Esophagus (tissue), 2 donors: ENCODE measurements around the gene C1orf174. TPM values are rescaled to one million over a fixed set of nuclear protein-coding genes. Genes with fewer than 3 reads are reported as not detected.

ENCODE experiments used
- H3K27ac ChIP-seq, 2 donors: one replicate each; pipeline ENCODE4 v1.5.1; 2013; ENCODE audit warnings: low read depth in 2 of 2, mild to moderate bottlenecking in 2 of 2, inconsistent platforms in 1 of 2, low read length in 1 of 2, moderate library complexity in 1 of 2
- H3K27me3 ChIP-seq, 2 donors: one replicate each; pipeline ENCODE4 v1.6.1; 2013; ENCODE audit warnings: low read length in 2 of 2, control low read depth in 1 of 2, mild to moderate bottlenecking in 1 of 2; ENCODE audit not compliant: insufficient read depth in 2 of 2, control insufficient read depth in 1 of 2
- H3K36me3 ChIP-seq, 2 donors: one replicate each; pipeline ENCODE4 v1.6.1; 2013; ENCODE audit warnings: low read length in 1 of 2; ENCODE audit not compliant: control insufficient read depth in 2 of 2, insufficient read depth in 2 of 2
- H3K4me1 ChIP-seq, 2 donors: one replicate each; pipeline ENCODE4 v1.6.1; 2013; ENCODE audit warnings: low read length in 1 of 2; ENCODE audit not compliant: control insufficient read depth in 2 of 2, insufficient read depth in 2 of 2
- H3K4me3 ChIP-seq, 2 donors: one replicate each; pipeline ENCODE4 v1.5.1; 2013; ENCODE audit warnings: low read length in 2 of 2, mild to moderate bottlenecking in 2 of 2, low read depth in 1 of 2, moderate library complexity in 1 of 2
- H3K9me3 ChIP-seq, 2 donors: one replicate each; pipeline ENCODE4 v1.6.1; 2013; ENCODE audit warnings: mild to moderate bottlenecking in 2 of 2, low read depth in 1 of 2, low read length in 1 of 2, moderate library complexity in 1 of 2; ENCODE audit not compliant: control insufficient read depth in 2 of 2, insufficient read depth in 1 of 2
- WGBS, 2 donors: extraction: QIAGEN DNeasy Blood & Tissue Kit; methylation state at CpG; one replicate each; pipeline ENCODE4 v1.1.7; 2013; 5-methylcytosine and 5-hydroxymethylcytosine counted together
- polyA plus RNA-seq, 2 donors: library from polyadenylated mRNA; stranded (reverse); fragments of 200-250 nt; gene quantifications; one replicate each; pipeline ENCODE4 v1.2.3, GENCODE V29; 2013
- donor health status: healthy with polysubstance abuse.
- donor health status: Bipolar disorder and iron deficiency.

Gene C1orf174
- polyA plus RNA-seq, 2 donors: 10.7 to 11.6 TPM

DNA sequence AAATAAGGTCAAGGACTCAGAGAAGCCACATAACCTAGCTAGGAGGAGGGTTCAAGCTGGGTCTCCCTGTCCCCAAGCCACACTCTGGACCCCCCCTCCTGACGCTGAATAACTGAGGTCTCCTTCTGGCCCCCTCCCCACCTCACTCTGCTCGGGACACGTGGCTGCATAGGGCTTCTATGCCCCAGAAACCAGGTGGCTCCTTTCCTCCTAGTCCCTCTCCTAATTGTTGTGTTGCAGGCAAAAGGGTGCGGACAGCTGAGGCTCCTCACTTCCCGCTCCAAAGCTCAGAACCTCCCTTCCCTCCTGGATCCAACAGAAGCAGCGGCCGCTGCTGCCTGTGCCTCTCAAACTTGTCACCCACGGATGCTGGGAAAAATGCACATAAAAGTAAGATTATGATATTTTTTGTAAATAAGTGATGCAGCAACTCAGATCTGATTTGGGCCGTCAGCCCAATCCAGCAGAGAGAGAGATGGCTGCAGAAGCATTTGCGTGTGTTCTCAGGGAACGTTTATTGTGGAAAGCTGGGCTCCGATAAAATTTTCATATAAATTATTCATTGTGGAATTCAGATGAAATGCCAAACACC lies 40.8 kb upstream of the C1orf174 start:
- Histone ChIP-seq H3K4me3 (no peak overlapping the region), H3K9me3 (peaks cover 0 to 10% of the 10 kb centered on the region in 2 donors), H3K27me3 (no peaks in the 10 kb centered on the region), H3K4me1 (peaks cover 0 to 4% of the 10 kb centered on the region in 2 donors), H3K27ac (no peak overlapping the region), H3K36me3 (no peaks in the 10 kb centered on the region)
- whole genome bisulfite sequencing, 2 donors: 59 to 62% methylated on average over 12 of the region's 12 CpGs

DNA sequence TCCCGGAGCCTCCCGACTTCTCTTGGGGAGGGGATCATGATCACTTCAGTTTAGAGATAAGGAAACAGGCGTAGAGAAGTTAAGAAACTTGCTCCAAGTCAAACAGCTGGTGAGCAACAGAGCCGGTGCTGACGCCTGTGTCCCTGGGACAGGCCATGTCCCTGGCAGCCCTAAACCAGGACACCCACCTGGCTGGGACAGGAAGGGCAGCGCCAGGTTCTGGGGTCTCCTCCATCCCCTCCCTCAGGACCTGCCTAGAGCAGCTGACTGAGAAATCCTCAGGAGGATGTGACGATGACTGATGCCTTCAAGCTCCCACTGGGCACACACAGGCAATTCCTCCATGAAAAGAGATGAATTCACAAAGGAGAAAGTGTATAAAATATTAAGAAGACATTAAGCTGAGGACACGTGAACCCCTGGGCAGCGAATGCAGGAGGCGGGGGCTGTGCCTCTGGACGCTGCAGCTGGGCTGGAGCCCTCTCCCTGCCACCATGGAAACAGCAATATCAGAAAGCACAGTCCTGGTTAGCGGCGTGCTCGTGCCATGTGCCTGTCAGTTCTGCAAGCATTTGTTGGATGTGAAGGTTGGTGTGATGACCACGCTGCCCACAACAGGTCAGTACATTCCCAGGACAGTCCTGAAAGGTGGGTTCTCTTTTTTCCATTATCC lies 40.1 kb upstream of the C1orf174 start:
- no peaks in the 10 kb centered on the region for H3K27me3 ChIP-seq
- 56 to 71% methylated on average over 15 of the region's 15 CpGs for WGBS, 2 donors
- no peak overlapping the region for H3K4me3 ChIP-seq
- H3K9me3 ChIP-seq: peaks cover 0 to 10% of the 10 kb centered on the region in 2 donors
- no peaks in the 10 kb centered on the region for H3K36me3 ChIP-seq
- peaks cover 0 to 4% of the 10 kb centered on the region in 2 donors for H3K4me1 ChIP-seq
- H3K27ac ChIP-seq: no peak overlapping the region

DNA sequence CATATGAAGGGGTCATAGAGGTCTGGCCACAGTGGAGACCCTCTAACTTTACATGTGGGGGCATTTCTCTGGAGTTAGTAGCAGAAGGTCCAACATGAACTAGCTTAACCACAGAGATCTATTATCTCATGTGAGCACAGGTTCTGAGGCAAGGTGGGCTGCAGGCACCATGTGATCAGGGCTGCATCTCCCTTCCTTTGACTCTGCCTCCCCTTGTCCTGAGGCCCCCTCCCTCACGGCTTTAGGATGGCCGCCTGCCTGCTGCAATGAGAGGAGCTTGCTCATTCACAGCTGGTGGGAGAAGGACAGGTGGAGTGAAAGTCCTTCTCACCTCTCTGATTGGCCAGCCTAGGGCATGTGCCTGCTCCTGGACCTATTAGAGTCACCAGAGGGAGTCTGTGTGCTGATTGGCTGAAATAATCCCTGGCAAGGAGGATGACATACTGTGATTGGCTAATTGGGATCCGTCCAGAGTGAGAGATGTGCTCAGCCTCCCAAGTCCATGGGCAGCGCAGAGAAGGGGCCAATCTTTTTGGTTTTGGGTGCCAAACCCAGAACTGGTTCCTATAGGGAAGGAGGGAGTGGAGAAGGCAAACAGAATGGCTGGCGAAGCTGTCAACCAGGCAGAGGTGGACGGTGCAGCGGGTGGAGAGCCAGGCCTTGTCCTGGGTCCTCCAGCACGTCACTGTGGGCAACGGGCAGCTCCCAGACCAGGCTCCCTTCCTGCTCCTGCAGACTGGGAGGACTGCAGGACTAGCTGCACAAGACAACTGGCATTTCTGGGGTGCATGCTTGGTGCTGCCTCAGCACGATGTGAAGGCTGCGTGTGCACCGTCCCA lies 39.4 kb upstream of the C1orf174 start:
- Histone ChIP-seq H3K36me3 (no peaks in the 10 kb centered on the region), H3K27ac (no peak overlapping the region), H3K9me3 (peaks cover 0 to 10% of the 10 kb centered on the region in 2 donors), H3K4me3 (no peak overlapping the region), H3K27me3 (no peaks in the 10 kb centered on the region), H3K4me1 (peaks cover 0 to 4% of the 10 kb centered on the region in 2 donors)
- WGBS, 2 donors: 81 to 84% methylated on average over 12 of the region's 12 CpGs

DNA sequence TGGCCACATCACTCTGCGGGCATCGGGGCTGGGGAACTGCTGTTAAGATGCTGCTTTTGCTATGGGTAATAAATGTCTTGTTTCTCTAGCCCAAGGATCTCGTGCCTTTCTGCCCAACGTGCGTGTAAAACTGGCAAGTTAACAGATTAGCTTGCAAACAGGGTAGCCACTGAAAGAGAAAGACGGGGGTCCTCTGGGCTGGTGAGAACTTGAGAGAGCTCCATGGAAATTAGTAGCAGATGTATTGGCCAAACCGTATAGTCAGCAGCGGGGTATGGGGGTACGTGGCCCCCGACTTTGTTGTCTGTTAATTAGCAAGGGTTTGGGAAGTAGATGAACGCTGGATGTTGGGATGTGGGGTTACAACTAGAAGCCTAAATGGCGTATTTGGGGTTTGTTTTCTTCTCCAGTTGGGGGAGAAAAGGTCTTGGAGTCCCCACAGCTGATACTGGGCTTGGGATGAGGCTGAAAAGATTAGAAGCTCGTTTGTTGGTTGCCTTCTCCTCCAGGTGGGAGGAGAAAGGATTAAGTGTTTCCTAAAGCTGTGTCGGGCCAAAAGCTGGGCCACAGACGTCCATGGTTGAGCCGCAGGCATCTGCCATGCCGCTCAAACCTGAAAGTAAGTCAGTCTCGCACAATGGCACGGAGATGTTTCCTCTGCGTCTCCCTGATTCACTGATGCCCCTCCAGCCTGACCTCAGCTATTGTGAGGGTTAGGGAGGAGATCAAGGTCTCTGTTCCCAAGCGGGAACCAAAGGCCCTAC lies 32.3 kb upstream of the C1orf174 start:
- 76 to 78% methylated on average over 21 of the region's 21 CpGs for WGBS, 2 donors
- no peaks in the 10 kb centered on the region for H3K4me1 ChIP-seq
- no peaks in the 10 kb centered on the region for H3K36me3 ChIP-seq
- H3K27me3 ChIP-seq: no peaks in the 10 kb centered on the region
- H3K4me3 ChIP-seq: no peak overlapping the region
- no peak overlapping the region for H3K27ac ChIP-seq
- no peaks in the 10 kb centered on the region for H3K9me3 ChIP-seq

DNA sequence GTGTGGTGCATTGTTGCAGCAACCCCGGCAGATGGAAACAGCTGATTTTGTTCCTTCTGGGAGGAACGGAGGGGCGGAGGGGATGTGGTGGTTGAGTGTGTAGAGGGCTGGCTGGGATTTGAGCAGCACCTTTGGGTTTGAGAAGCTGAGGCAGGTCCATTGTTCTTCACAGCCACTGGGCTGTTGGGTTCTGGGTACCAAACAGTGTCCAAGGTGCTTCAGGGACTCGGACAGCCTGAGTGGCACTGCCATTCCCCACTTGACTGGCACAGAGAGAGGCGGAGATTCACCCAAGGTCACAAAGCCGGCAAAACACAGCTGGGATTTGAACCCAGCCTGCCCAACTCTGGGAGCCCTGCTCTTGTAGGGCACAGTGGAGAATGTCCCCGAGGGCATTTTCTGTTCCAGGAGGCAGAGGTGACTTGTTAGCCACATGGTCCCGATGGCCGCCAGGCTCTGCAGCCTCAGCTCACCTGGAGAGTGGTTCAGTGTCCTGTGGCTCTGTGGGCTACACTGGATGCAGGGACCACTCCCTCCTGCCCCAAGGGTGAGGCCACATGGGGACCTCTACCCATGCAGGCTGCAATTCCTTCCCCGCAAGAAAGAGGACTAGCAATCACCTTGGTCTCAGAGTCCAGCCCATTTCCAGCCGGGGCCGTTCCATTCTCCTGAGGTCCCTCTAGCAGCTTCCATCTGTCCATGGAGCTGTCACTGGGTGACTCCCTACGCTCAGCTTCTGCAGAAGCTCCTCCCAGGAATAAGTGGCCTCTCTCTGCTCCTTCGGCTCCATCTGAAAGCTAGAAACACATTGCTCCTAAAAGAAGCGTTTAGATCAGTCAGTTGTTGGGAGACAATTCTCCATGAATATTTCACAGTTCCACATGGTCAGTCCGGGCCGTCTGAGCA lies 31.2 kb upstream of the C1orf174 start:
- H3K4me3 ChIP-seq: no peak overlapping the region
- no peak overlapping the region for H3K27ac ChIP-seq
- no peaks in the 10 kb centered on the region for H3K4me1 ChIP-seq
- H3K36me3 ChIP-seq: no peaks in the 10 kb centered on the region
- no peaks in the 10 kb centered on the region for H3K27me3 ChIP-seq
- WGBS, 2 donors: 65 to 67% methylated on average over 17 of the region's 17 CpGs
- no peaks in the 10 kb centered on the region for H3K9me3 ChIP-seq

DNA sequence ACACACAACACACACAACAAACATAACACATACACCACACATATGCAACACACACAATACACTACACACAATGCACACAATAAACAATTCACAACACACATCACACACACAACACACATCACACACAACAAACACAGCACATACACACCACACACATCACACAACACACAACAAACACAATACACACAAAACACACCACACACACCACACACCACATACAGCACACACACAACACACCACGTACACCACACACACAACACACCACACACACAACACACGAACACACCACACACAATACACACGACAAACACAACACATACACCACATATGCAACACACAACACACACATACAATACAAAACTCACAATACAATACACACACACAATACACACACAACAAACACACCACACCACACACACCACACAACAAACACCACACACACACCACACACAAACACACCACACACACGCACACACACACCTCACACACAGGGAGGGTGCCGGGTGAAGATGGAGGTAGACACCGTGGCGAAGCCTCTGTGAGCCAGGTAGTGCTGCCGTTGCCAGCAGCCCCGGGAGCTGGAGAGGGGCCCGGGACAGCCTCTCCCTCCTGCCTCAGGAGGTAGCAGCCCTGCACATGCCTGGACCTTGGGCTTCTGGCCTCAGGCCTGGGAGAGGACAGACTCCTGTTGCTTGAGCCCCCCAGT lies 30.4 kb upstream of the C1orf174 start:
- no peaks in the 10 kb centered on the region for H3K4me1 ChIP-seq
- 57 to 62% methylated on average over 10 of the region's 10 CpGs for WGBS, 2 donors
- no peak overlapping the region for H3K4me3 ChIP-seq
- H3K27me3 ChIP-seq: no peaks in the 10 kb centered on the region
- no peak overlapping the region for H3K27ac ChIP-seq
- H3K9me3 ChIP-seq: no peaks in the 10 kb centered on the region
- H3K36me3 ChIP-seq: no peaks in the 10 kb centered on the region

DNA sequence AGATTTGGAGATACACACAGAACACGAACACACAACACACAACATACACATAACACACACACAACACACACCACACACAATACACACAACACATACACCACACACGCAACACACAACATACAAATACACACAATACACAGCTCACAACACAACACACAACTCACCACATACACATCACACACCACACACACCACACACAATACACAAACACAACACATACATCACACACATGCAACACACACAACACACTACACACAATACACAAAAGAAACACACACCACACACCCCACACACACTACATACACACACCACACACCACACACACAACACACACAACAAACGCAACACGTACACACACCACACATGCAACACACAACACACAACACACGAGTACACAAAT lies 29.1 kb upstream of the C1orf174 start:
- H3K4me1 ChIP-seq: no peaks in the 10 kb centered on the region
- 79 to 83% methylated on average over 5 of the region's 5 CpGs for WGBS, 2 donors
- no peaks in the 10 kb centered on the region for H3K27me3 ChIP-seq
- H3K36me3 ChIP-seq: no peaks in the 10 kb centered on the region
- no peak overlapping the region for H3K4me3 ChIP-seq
- no peaks in the 10 kb centered on the region for H3K9me3 ChIP-seq
- H3K27ac ChIP-seq: no peak overlapping the region

DNA sequence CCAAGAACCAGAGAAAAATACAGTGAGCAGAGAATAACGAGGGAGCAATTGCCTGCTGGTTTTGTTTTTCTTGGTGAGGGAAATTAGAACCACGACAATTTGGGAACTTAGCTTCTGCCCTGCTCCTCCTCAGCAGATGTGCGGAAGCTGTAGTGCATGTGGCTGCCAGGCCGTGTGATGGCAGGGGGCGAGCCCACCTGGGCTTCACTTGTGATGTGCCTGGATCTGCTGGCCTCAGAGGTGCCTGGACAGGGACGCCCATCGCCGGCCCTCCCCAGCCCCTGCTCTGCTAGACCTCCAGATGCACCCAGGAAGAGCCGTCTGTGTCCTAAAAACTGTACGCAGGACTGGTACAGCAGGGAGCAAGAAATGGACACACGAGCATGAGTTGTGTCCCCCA lies 28.5 kb upstream of the C1orf174 start:
- no peaks in the 10 kb centered on the region for H3K36me3 ChIP-seq
- no peaks in the 10 kb centered on the region for H3K4me1 ChIP-seq
- 57 to 71% methylated on average over 11 of the region's 11 CpGs for WGBS, 2 donors
- no peak overlapping the region for H3K27ac ChIP-seq
- no peaks in the 10 kb centered on the region for H3K27me3 ChIP-seq
- H3K9me3 ChIP-seq: no peaks in the 10 kb centered on the region
- H3K4me3 ChIP-seq: no peak overlapping the region
